ENCODE data around the gene SF3A2.

GRCh38 chr19:2286402-2287140, 49.9 kb downstream of the SF3A2 start:
- TF ChIP-seq, protein P1, sequence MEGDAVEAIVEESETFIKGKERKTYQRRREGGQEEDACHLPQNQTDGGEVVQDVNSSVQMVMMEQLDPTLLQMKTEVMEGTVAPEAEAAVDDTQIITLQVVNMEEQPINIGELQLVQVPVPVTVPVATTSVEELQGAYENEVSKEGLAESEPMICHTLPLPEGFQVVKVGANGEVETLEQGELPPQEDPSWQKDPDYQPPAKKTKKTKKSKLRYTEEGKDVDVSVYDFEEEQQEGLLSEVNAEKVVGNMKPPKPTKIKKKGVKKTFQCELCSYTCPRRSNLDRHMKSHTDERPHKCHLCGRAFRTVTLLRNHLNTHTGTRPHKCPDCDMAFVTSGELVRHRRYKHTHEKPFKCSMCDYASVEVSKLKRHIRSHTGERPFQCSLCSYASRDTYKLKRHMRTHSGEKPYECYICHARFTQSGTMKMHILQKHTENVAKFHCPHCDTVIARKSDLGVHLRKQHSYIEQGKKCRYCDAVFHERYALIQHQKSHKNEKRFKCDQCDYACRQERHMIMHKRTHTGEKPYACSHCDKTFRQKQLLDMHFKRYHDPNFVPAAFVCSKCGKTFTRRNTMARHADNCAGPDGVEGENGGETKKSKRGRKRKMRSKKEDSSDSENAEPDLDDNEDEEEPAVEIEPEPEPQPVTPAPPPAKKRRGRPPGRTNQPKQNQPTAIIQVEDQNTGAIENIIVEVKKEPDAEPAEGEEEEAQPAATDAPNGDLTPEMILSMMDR (IDR thresholded peaks at IDR 0.05; ENCODE audit: borderline replicate concordance, extremely low read depth, low read length, poor library complexity, severe bottlenecking) = no peak
- TF ChIP-seq EZH2 (IDR thresholded peaks at IDR 0.05; ENCODE audit: borderline replicate concordance, low read depth, low read length, severe bottlenecking) = no peak

Data from DND-41 (cell line).